Activated naive CD4-positive, alpha-beta T cell (primary cell): ENCODE measurements around the gene DHH.
A peak's percentile ranks its signal among the peaks of the same experiment; 100 is the strongest.
"Not testable (repeated sequence)": the region's sequence is repeated elsewhere in the genome, so short reads cannot be mapped to it uniquely, and the experiment has no call there.

Experiments used
- DNase-seq, 4 experiments: peaks; one replicate each; lab custom pipeline; 2025; lab: John Stamatoyannopoulos, UW

Gene DHH

DNA sequence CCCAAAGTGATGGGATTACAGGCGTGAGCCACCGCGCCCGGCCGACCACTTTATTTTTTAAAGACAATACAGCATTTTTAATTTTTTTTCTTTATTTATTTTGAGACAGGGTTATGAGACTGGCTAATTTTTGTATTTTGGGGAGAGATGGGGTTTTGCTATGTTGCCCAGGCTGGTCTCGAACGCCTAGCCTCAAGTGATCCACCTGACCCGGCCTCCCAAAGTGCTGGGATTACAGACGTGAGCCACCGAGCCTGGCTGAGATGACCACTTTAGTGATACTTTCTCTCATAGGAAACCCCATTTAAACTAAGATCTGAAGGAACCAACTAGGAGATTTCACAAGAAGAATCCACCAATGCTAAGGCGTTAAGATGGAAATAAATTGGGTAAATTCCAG lies 23.6 kb downstream of the DHH start:
- DNase-seq = no peak

DNA sequence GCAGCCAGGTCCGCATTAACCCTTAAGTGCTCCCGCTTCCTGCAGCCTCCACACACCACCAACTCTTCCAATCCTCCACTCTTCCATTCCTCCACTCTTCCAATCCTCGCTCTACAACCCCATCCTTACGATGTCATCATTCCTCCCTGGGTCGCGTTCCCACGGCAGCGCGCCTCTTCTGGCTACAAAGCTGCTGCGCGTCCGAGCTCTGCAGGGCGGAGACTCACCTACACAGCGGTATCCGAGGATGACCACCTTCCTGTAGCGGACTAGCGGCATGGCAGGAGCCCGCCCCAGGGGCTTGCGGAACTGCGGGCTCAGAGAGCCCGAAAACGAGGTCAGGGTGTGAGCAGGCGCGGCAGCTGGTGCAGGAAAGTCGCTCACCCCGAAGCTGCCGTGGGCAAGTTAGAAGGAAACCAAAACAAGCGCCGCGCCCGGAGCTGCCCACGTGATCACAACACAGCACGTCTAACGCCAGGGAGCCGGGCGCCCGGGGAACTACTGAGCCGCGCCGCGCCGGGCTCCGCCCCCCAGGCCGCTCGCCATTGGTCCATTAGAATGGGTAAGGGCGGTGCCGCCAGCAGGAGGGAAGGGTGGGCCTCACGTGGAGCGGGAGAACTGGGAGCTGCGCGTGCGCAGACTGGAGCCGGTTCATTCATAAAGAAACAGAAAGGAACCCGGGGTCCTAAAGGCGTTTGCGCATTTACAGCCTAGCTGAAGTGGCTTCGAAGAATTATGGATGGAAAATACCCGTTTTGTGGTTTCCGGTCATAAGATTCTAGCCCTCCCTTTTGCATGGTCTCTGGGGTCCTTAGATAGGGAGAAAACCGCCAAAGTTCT lies 24.9 kb downstream of the DHH start, which contains the start of gene RHEBL1:
RHEBL1 (minus strand) TSS at position 473 of the 840 bp plus-strand sequence; CDS start at position 279, 194 bp downstream.
- DNase-seq = peak; percentile 93 to 98 (median 97)

DNA sequence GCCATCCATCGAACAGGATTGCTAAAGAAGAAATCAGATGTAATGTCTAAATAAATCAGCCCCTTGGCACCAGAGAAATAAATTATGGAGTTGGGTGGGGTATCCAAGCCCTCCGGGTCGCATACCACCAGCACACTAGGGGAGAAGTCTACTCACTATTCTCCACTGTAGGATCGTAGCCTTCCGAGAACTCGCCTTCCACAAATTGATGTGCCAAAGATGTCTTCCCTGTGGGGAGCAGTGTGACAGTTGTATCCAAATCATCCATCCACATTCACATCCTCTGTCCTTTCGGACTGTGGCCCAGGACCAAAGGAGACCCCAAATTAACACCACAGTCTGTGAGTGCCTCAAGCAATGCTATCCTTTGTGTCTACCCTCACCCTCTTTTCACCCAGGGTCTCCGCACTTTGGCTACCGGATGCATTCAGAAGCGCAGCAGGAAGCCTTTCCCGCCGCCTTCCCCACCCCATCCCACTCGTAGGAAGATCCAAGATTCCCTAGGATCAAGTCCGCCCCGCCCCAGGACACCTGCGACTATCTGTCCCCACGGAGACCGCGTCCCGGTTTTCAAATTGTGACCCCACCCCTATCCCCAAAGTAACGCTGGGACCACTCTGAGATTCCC lies 25.6 kb downstream of the DHH start:
- no peak for DNase-seq

DNA sequence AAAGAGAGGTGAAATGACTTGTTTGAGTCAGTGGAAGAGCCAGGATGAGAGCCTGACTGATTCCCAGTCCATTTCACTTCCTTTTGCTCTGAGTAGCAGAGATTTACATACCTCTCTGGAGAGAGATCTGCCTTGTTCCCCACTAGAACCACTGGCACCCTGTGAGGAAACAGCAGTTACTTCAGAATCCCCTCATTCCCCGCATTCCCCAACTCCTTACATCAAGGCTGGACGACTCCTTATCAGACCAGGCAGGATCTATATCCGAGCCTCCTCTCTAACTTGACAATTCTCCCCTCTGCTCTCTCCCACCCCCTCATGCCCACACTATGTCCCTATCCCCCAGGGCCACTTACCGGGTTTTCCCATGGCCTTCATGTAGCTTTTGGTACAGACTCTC lies 28.5 kb downstream of the DHH start:
- no peak for DNase-seq

DNA sequence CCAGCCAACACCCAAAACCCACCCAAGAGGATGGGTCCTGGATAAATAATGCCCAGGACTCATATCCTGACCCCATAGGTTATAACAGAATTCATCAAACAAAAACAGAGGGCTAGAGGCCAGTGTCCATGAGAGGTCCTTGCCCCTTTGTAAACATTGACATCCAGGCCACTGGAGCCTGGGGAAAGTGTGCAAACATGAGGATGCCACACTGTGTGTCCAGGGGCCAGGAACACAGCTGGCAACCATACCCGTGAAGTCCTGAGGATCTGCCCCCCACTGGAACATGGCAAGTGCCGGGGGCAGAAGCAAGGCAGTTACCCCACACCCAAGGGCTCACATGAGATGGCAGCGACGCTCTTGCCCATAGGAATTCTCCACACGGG lies 29.8 kb downstream of the DHH start:
- no peak for DNase-seq

DNA sequence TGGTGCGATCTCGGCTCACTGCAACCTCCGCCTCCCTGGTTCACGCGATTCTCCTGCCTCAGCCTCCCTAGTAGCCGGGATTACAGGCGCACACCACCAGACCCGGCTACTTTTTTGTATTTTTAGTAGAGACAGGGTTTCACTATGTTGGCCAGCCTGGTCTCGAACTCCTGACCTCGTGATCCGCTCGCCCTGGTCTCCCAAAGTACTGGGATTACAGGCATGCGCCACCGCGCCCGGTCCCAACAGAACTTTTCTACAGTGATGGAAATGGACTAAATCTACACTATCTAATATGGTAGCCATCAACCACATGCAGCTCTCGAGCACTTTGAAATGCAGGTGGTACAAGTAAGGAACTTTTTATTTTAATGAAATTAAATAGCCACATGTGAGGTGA lies 32.7 kb downstream of the DHH start:
- not testable (repeated sequence) for DNase-seq

DNA sequence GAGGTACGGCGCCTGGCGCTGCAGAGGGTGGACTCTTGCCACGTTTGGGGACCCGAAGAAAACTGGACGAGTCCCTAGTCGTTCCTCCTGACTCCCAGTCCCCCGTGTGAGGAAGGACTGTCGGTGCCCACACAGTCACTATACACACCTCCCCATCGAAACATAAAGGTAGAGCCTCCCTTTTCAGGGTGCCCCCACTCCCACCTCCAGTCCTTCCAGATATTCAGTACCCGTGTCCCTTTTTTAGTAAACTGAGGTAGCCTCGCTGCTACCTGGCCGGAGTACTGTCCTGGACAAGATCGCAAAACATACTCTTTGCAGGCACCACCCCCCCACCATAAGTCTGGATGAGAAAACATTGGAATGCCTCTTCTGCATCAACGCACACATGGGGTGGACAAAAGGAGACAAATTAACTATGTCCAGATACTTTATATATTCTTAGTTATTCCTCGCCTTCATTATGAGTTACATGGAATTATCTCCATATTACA lies 33.4 kb downstream of the DHH start:
- DNase-seq = no peak

DNA sequence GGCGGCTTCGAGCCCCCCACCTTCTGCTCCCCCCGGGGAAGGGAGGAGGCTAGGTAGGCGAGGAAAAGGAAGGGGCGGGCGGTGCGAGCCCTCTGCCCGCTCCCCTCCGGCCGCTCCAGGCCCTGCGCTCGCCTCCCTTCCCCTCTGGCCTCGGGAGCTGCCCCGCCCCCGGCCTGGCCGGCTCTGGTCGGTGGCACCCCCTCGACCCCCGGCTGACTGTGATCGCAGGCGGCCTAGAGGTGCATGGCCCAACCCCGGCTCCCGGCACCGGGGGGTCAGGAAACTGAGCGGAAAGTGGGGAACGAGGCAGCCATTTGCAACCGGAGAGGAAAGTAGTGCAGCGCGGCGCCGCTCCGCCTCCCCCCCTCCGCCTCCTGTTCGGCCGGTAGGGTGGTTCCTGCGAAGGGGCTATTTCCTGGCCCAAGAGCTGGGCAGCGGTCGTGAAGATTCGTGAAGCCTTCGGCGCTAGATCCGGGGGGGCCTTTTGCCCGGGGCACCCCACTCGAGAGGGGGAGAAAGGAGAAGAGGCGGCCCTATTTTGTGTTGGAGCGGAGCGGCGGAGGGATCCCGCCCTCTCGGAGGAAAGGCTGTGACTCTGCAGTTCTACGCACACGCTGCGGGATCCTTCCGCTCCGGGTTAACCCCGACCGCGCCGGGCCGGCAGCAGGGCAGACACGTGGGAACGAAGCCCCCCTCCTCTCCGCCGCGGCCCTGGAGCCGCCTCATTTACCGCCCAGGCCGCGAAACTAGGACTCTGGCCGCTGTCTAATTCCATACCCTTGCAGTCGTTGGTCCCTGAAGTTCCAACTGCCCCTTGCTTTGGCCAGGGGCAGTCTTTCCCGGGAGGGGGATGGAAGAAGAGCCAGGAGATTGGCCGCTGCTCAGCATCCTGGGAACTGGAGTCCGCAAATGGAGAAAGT lies 34.1 kb downstream of the DHH start, which contains the start of gene KMT2D:
KMT2D (minus strand) TSS at position 558 of the 920 bp plus-strand sequence. CDS start 5,470 bp downstream, outside the sequence.
- DNase-seq = peak; percentile 72 to 82 (median 81)

DNA sequence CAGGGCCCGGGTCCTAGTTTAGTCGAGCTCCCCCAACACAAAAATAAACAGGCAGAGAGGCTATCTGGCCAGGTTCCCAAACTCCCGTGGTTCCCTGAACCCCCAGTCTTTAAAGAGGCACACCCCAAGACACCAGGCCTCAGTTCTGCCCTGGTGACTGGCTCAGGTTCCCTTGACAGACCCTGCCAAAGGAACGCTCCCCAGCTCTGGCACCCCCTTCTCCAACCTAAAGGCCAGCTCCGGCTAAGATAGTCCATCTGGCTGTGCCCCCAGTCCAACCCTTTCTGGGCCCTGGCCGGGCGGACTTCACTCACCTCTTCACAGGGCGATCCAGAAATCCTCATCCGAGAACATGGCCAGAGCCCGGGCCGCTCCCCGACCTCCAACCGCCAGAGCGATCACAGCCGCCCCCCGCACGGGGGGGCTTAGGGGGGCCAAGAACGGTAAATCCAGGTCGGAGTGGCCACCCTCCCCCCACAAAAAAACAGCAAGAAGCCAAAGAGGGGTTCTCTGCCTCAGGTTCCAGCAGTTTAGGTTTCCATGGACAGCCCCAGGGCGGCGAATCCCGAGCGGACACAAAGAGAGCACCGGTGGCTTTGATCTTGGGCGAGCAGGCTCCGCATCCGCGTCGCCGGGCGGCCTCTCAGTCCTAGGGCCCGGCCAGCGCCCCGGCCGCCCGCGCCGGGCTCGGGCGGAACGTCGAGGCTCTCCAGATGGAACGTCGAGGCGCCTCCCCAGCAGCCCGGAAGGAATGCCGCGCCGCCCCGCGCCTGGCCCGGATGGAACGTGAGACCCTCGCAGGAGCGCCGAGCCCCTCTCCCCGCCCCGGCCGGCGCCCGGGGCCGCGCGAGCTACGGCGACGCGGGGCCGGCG lies 35.1 kb downstream of the DHH start:
- no peak for DNase-seq

DNA sequence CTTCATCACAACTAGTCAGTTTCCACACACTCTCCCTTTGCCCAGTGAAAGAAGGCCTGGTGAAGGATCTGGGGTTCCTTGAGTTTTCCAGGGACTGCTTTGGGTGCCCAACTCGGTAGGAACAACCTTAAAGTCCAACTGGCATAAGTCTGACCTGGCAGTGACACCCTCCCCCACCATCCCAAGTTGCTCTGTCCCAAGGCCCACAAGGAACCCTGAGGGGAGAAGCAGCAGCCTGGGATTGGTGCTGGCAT lies 35.6 kb downstream of the DHH start:
- DNase-seq = no peak

DNA sequence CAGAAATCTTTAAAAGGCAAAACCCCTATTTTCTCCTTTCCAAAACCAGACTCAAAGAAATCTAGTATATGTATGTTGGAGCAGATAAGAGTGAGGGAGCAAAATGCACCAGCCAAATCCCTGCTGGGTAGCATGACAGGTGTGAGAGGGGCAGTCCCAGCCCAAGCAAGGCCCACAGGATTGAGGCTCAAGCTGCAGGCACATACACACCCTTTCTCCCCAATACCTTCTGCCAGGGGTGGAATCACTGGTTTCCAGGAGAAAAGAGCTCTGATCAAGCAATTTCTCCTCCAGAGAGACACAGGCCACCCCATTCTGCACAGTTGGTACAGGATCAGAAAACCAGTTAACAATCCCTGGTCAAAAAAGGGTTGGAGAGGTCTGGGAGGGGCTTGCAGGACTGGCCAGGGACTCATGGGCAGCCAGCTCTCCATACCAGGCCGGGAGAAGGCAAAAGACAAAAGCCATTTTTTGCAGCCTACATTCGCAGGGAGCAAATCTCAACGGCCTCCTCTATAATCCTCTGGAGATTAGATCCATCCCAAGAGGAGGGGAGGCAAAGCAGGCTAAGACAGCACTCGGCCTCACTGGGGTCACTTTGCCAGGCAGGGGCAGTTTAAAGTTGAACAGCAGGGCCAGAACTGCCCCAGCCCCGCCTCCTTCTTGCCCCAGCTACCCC lies 36.1 kb downstream of the DHH start:
- no peak for DNase-seq

DNA sequence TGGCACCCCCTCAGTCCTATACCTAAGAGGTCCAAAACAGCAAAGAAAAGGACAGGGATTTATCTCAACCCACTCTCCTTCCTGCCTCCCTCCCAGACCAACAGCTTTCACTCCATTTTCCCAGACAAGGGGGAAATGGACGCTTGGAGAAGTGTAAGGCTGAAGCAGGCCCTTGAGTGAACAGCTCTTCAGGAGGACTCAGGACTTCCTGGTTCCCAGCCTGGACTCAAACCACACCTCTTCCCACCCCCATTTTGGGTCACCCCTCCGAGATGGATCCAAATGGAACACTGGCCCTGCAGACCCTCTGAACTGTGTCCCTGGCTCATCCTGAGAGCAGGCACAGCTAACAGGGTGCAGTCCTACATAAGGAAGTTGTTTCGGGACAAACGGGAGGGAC lies 36.7 kb downstream of the DHH start:
- DNase-seq = no peak

DNA sequence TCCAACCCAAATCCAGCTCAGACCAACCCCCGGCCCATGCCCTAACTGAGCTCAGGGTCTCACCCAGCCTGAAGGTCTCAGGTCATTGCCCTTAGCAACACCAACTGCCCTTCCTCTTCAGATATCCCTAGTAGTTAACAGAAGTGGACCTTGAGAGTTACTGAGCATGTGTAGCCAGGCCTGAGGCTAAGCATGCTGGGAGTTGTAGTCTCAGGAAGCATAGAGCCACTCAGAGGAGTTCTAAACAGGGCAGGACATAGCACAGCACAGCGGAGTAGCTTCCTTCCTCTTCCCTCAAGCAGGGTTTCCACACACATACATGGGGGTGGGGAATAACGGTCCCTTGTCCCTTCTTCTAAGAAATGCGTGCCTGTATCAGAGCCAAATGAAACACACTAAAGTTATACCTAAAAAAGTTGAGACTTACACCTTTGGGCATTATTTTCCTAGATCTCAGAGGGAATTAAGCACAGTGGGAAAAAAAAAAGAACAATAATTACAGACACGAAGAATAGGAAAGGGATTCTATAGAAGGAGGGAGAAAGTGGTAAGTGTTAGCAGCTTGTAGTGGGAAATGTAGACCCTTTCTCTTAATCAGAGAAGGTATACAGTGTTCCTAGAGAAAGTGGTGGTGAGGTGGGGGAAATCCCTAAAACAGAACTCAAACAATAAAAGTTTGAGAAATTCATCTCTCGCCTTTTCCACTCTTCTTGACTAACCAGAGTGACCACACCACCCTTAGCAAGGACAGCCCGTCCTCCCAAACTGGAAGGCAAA lies 38.4 kb downstream of the DHH start:
- no peak for DNase-seq

DNA sequence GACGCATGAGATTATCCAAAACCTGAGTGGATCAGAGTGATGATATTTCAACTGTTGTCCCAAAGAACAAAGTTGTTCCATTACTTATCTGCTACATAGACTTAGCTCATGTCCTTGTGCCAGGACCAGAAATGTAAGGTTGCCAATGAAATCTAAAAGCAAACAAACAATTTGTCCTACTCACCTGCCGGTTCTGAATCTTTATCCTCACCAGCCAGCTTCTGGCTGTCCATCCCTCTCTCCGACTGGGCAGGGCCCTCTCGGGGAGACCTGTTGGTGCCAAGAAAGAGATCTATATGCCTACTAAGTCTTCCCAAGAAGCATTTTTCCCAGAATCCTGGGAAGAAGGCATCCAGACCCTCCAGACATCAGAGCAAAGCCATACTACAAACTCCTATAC lies 39.5 kb downstream of the DHH start:
- DNase-seq = no peak

DNA sequence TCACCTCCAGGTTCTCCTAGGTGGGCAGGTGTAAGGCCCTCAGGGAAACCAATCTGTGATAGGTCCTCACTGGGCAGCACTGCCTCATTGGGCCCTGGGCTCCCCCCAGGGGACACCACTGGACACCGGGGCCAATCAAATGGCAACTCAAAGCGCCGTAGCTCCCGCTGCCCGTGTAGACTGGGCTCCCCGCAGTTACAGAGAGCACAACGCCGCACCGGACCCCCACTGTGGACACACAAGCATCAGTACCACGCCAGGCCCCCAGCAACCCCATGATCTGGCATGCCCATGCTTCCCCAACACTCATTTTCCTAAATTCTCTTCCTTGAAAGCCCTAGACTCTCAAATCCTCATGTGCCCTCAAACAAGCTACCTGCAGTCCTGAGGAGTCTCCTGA lies 40.1 kb downstream of the DHH start:
- DNase-seq = no peak

DNA sequence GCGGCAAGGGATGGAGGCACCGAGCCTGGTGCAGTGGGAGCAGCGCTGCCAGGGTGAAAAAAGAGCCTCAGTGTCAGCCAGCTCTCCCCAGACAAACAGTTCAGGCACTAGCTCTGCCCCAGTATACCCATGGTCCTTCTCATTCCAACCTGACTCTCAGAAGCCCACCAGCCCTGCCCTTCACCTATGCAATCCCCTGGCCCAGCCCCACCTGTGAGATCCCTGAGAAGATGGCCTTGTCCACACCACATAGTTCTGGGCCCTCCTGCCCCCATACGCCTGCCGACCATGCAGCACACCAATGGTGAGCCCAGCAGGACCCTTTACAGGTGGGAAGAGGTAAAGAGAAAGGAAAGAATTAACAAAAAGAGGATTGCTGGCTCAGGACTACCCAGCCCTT lies 40.5 kb downstream of the DHH start:
- DNase-seq = no peak

DNA sequence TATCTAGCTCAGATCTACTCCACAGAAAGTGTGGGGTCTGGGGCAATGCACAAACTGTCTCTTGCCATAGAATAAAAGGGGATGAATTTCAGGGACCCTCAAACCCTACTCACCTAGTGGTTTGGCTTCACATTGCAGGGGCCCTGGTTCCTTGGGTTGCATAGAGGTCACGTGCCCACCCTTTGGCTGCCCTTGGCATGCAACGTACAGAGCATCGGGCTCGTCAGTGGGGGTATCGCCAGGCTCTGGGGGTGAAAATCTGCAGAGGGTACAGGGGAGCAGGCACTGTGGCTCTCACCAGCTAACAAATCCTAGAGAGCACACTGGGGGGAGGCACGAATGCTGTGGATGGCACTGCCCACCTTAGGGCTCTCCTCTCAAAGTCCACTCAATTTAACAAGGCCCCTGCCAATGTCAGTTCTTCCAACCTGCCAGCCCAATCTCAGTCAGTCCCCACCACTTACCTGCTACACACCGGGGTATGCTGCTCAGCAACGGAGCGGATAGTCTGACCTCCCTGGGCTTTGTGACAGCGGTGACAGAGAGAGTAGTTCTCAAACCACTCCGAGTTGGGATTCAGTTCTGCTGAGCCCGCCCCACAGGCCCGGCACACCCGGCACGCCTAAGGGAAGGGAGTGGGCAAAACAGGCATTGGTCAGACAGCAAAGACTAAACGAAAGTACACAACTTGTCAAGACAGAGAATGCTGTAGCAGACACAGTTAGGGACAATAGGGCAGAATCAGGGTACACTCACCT lies 42.0 kb downstream of the DHH start:
- DNase-seq = no peak

DNA sequence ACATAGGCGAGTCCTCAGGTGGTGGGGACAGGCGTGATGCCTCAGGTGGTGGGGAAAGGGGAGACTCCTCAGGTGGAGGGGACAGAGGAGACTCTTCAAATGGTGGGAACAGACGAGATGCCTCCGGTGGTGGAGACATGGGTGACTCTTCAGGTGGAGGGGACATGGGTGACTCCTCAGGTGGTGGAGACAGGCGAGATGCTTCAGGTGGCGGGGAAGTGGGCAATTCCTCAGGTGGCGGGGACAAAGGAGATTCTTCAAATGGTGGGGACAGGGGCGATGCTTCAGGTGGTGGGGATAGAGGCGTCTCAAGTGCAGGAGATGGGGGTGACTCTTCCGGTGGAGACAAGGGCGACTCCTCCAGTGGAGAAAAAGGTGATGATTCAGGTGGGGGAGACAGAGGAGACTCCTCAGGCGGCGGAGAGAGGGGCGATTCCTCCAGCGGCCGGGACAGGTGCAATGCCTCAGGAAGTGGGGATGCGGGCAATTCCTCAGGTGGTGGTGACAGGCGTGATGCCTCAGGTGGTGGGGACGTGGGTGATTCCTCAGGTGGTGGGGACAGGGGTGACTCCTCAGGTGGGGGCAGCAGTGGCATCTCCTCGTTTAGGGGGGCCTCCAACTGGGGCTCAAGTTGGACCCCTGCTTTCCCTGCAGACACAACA lies 42.7 kb downstream of the DHH start:
- no peak for DNase-seq

DNA sequence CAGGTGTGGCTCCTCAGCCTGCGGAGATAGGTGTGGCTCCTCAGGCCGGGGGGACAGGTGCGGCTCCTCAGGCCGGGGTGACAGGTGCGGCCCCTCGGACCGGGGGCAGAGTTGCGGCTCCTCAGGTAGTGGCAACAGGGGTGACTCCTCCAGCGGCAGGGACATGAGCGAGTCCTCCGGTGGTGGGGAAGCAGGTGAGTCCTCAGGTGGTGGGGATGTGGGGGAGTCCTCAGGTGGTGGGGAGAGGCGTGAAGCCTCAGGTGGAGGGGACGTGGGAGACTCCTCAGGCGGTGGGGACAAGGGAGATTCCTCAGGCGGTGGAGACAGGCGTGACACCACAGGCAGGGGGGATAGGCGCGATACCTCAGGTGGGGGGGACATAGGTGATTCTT lies 43.2 kb downstream of the DHH start:
- DNase-seq = no peak
